ENCODE results near the gene DMAC2. TPM values are rescaled to one million over a fixed set of nuclear protein-coding genes. Genes with fewer than 3 reads are reported as not detected.
"Not testable (repeated sequence)": the region's sequence is repeated elsewhere in the genome, so short reads cannot be mapped to it uniquely, and the experiment has no call there.

DMAC2 gene
- polyA plus RNA-seq, 4 donors = 67.8 to 122 (median 90.5) TPM

- FAIRE-seq = no peak
- no peak overlapping the region for H3K4me3 ChIP-seq (ENCODE audit: low read depth in 1 of 3, low read length in 3 of 3)
- no peaks in the 10 kb centered on the region for H3K36me3 ChIP-seq (ENCODE audit: control insufficient read depth in 3 of 3, insufficient read depth in 2 of 3, low read depth in 1 of 3, low read length in 3 of 3)
- H3K27ac ChIP-seq (ENCODE audit: low read depth in 1 of 3, low read length in 2 of 3) = no peak overlapping the region
- H3K4me1 ChIP-seq (ENCODE audit: control insufficient read depth in 3 of 3, insufficient read depth in 2 of 3, low read depth in 1 of 3, low read length in 2 of 3) = no peaks in the 10 kb centered on the region
- no peak for DNase-seq
- H3K27me3 ChIP-seq (ENCODE audit: control insufficient read depth in 3 of 3, insufficient read depth in 3 of 3, low read length in 3 of 3) = peaks cover 0 to 9% (median 7%) of the 10 kb centered on the region in 3 donors
- peaks cover 0 to 4% of the 10 kb centered on the region in 2 donors for H3K9me3 ChIP-seq (ENCODE audit: control insufficient read depth in 2 of 2, insufficient read depth in 1 of 2, low read depth in 1 of 2, low read length in 1 of 2)
Observed at GRCh38 chr19:41476583-41476982, 36.9 kb upstream of the DMAC2 start.

GRCh38 chr19:41463257-41464256 lies 23.8 kb upstream of the DMAC2 start:
- H3K27me3 ChIP-seq (ENCODE audit: control insufficient read depth in 3 of 3, insufficient read depth in 3 of 3, low read length in 3 of 3); H3K4me1 ChIP-seq (ENCODE audit: control insufficient read depth in 3 of 3, insufficient read depth in 2 of 3, low read depth in 1 of 3, low read length in 2 of 3); FAIRE-seq; H3K9me3 ChIP-seq (ENCODE audit: control insufficient read depth in 2 of 2, insufficient read depth in 1 of 2, low read depth in 1 of 2, low read length in 1 of 2); H3K36me3 ChIP-seq (ENCODE audit: control insufficient read depth in 3 of 3, insufficient read depth in 2 of 3, low read depth in 1 of 3, low read length in 3 of 3); DNase-seq; H3K4me3 ChIP-seq (ENCODE audit: low read depth in 1 of 3, low read length in 3 of 3): not testable (repeated sequence)
- H3K27ac ChIP-seq (ENCODE audit: low read depth in 1 of 3, low read length in 2 of 3) = peak overlapping the region in 1 of 3 donors; percentile 32
- WGBS, 3 donors = 70 to 76% (median 75%) methylated on average over 22 of the region's 22 CpGs

GRCh38 chr19:41462497-41462896 lies 22.8 kb upstream of the DMAC2 start:
- FAIRE-seq = no peak
- no peak for DNase-seq
- WGBS, 3 donors = 53 to 64% (median 62%) methylated on average over 6 of the region's 6 CpGs

GRCh38 chr19:41457241-41457640 lies 17.5 kb upstream of the DMAC2 start:
- Histone ChIP-seq H3K4me3 (ENCODE audit: low read depth in 1 of 3, low read length in 3 of 3) (no peak overlapping the region), H3K27me3 (ENCODE audit: control insufficient read depth in 3 of 3, insufficient read depth in 3 of 3, low read length in 3 of 3) (peaks cover 0 to 3% (median 0%) of the 10 kb centered on the region in 3 donors), H3K4me1 (ENCODE audit: control insufficient read depth in 3 of 3, insufficient read depth in 2 of 3, low read depth in 1 of 3, low read length in 2 of 3) (peaks cover 0 to 3% (median 0%) of the 10 kb centered on the region in 3 donors), H3K9me3 (ENCODE audit: control insufficient read depth in 2 of 2, insufficient read depth in 1 of 2, low read depth in 1 of 2, low read length in 1 of 2) (peaks cover 0 to 1% of the 10 kb centered on the region in 2 donors), H3K27ac (ENCODE audit: low read depth in 1 of 3, low read length in 2 of 3) (no peak overlapping the region), H3K36me3 (ENCODE audit: control insufficient read depth in 3 of 3, insufficient read depth in 2 of 3, low read depth in 1 of 3, low read length in 3 of 3) (no peaks in the 10 kb centered on the region)
- 17 to 44% (median 40%) methylated on average over 1 of the region's 1 CpG for WGBS, 3 donors
- FAIRE-seq (no peak), DNase-seq (no peak)

More at GRCh38 chr19:41462497-41462896, 22.8 kb upstream of the DMAC2 start:
- Histone ChIP-seq H3K27ac (ENCODE audit: low read depth in 1 of 3, low read length in 2 of 3) (no peak overlapping the region), H3K9me3 (ENCODE audit: control insufficient read depth in 2 of 2, insufficient read depth in 1 of 2, low read depth in 1 of 2, low read length in 1 of 2) (peaks cover 0 to 6% of the 10 kb centered on the region in 2 donors), H3K36me3 (ENCODE audit: control insufficient read depth in 3 of 3, insufficient read depth in 2 of 3, low read depth in 1 of 3, low read length in 3 of 3) (no peaks in the 10 kb centered on the region), H3K4me1 (ENCODE audit: control insufficient read depth in 3 of 3, insufficient read depth in 2 of 3, low read depth in 1 of 3, low read length in 2 of 3) (no peaks in the 10 kb centered on the region), H3K27me3 (ENCODE audit: control insufficient read depth in 3 of 3, insufficient read depth in 3 of 3, low read length in 3 of 3) (peaks cover 0 to 4% (median 0%) of the 10 kb centered on the region in 3 donors), H3K4me3 (ENCODE audit: low read depth in 1 of 3, low read length in 3 of 3) (no peak overlapping the region)

GRCh38 chr19:41456342-41456918 lies 16.7 kb upstream of the DMAC2 start:
- DNase-seq = no peak
- FAIRE-seq = no peak
- Histone ChIP-seq H3K27me3 (ENCODE audit: control insufficient read depth in 3 of 3, insufficient read depth in 3 of 3, low read length in 3 of 3) (no peaks in the 10 kb centered on the region), H3K27ac (ENCODE audit: low read depth in 1 of 3, low read length in 2 of 3) (peak overlapping the region in 1 of 3 donors; percentile 62), H3K4me1 (ENCODE audit: control insufficient read depth in 3 of 3, insufficient read depth in 2 of 3, low read depth in 1 of 3, low read length in 2 of 3) (peaks cover 0 to 3% (median 0%) of the 10 kb centered on the region in 3 donors), H3K9me3 (ENCODE audit: control insufficient read depth in 2 of 2, insufficient read depth in 1 of 2, low read depth in 1 of 2, low read length in 1 of 2) (no peaks in the 10 kb centered on the region), H3K36me3 (ENCODE audit: control insufficient read depth in 3 of 3, insufficient read depth in 2 of 3, low read depth in 1 of 3, low read length in 3 of 3) (no peaks in the 10 kb centered on the region), H3K4me3 (ENCODE audit: low read depth in 1 of 3, low read length in 3 of 3) (no peak overlapping the region)
- 26 to 36% (median 36%) methylated on average over 7 of the region's 7 CpGs for WGBS, 3 donors

DNA sequence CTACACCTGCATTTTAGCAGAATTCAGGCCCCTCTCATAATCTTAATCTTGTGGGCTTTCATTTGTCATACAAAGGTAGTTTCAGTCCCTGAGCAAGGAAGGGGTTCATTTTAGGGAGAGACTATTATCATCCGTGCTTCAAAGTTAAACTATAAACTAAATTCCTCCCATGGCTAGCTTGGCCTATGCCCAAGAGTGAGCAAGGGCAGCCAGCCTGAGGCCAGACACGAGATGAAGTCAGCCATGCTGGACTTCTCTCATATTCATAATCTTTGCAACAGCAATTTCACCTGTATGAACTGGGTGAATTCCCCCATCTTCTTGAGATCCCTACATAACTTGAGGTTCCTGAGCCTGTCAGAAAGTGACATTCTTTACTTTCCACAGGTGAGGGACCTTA lies 16.2 kb upstream of the DMAC2 start:
- Histone ChIP-seq H3K4me1 (ENCODE audit: control insufficient read depth in 3 of 3, insufficient read depth in 2 of 3, low read depth in 1 of 3, low read length in 2 of 3) (peaks cover 0 to 3% (median 0%) of the 10 kb centered on the region in 3 donors), H3K27me3 (ENCODE audit: control insufficient read depth in 3 of 3, insufficient read depth in 3 of 3, low read length in 3 of 3) (no peaks in the 10 kb centered on the region), H3K36me3 (ENCODE audit: control insufficient read depth in 3 of 3, insufficient read depth in 2 of 3, low read depth in 1 of 3, low read length in 3 of 3) (no peaks in the 10 kb centered on the region), H3K27ac (ENCODE audit: low read depth in 1 of 3, low read length in 2 of 3) (no peak overlapping the region), H3K9me3 (ENCODE audit: control insufficient read depth in 2 of 2, insufficient read depth in 1 of 2, low read depth in 1 of 2, low read length in 1 of 2) (no peaks in the 10 kb centered on the region), H3K4me3 (ENCODE audit: low read depth in 1 of 3, low read length in 3 of 3) (no peak overlapping the region)
- FAIRE-seq = no peak
- WGBS, 3 donors = 8 to 29% (median 23%) methylated on average over 2 of the region's 2 CpGs
- DNase-seq = no peak

- peaks cover 0 to 4% (median 0%) of the 10 kb centered on the region in 3 donors for H3K36me3 ChIP-seq (ENCODE audit: control insufficient read depth in 3 of 3, insufficient read depth in 2 of 3, low read depth in 1 of 3, low read length in 3 of 3)
- no peaks in the 10 kb centered on the region for H3K9me3 ChIP-seq (ENCODE audit: control insufficient read depth in 2 of 2, insufficient read depth in 1 of 2, low read depth in 1 of 2, low read length in 1 of 2)
- no peak overlapping the region for H3K27ac ChIP-seq (ENCODE audit: low read depth in 1 of 3, low read length in 2 of 3)
- no peak for DNase-seq
- H3K27me3 ChIP-seq (ENCODE audit: control insufficient read depth in 3 of 3, insufficient read depth in 3 of 3, low read length in 3 of 3) = peaks cover 0 to 2% (median 0%) of the 10 kb centered on the region in 3 donors
- H3K4me3 ChIP-seq (ENCODE audit: low read depth in 1 of 3, low read length in 3 of 3) = no peak overlapping the region
- FAIRE-seq = no peak
- peaks cover 0 to 5% (median 3%) of the 10 kb centered on the region in 3 donors for H3K4me1 ChIP-seq (ENCODE audit: control insufficient read depth in 3 of 3, insufficient read depth in 2 of 3, low read depth in 1 of 3, low read length in 2 of 3)
- 66 to 74% (median 70%) methylated on average over 6 of the region's 6 CpGs for WGBS, 3 donors
Observed at GRCh38 chr19:41452584-41453275, 13.0 kb upstream of the DMAC2 start.

GRCh38 chr19:41449865-41450178 lies 10.1 kb upstream of the DMAC2 start:
- Histone ChIP-seq H3K4me3 (ENCODE audit: low read depth in 1 of 3, low read length in 3 of 3) (no peak overlapping the region), H3K36me3 (ENCODE audit: control insufficient read depth in 3 of 3, insufficient read depth in 2 of 3, low read depth in 1 of 3, low read length in 3 of 3) (peaks cover 0 to 20% (median 0%) of the 10 kb centered on the region in 3 donors), H3K27ac (ENCODE audit: low read depth in 1 of 3, low read length in 2 of 3) (no peak overlapping the region), H3K9me3 (ENCODE audit: control insufficient read depth in 2 of 2, insufficient read depth in 1 of 2, low read depth in 1 of 2, low read length in 1 of 2) (no peaks in the 10 kb centered on the region), H3K4me1 (ENCODE audit: control insufficient read depth in 3 of 3, insufficient read depth in 2 of 3, low read depth in 1 of 3, low read length in 2 of 3) (peaks cover 0 to 8% (median 0%) of the 10 kb centered on the region in 3 donors), H3K27me3 (ENCODE audit: control insufficient read depth in 3 of 3, insufficient read depth in 3 of 3, low read length in 3 of 3) (peaks cover 0 to 2% (median 0%) of the 10 kb centered on the region in 3 donors)
- DNase-seq (no peak), FAIRE-seq (no peak)
- 39 to 63% (median 45%) methylated on average over 3 of the region's 3 CpGs for WGBS, 3 donors
